ENCODE data around the gene GLTPD2.

DNA sequence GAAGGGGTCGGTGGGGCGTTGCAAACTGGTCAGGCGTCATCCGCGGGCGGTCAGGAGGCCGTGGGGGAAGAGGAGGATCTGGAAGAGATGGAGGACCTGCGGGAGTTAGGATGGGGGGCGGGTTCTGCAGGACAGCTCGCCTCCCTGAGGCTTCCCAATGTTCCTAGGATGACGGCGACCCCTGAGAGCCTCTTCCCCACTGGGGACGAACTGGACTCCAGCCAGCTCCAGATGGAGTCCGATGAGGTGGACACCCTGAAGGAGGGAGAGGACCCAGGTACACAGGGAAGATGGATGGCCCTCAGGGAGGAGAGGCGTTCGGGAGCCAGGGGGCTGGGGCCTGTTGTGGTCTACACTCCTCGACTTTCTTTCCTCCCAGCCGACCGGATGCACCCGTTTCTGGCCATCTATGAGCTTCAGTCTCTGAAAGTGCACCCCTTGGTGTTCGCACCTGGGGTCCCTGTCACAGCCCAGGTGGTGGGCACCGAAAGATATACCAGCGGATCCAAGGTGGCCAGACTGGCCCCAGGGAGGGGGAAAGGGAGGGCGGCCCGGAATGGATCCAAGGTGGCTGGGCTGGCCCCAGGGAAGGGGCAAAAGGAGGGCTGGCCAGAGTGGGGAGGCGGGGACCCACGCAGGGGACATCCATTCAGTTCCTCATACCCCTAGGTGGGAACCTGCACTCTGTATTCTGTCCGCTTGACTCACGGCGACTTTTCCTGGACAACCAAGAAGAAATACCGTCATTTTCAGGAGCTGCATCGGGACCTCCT lies 19.0 kb downstream of the GLTPD2 start:
- TF ChIP-seq EGR1 (IDR thresholded peaks at IDR 0.05; ENCODE audit: low read depth) (no peak), EZH2 (IDR thresholded peaks at IDR 0.05) (no peak), ELF1 (IDR thresholded peaks at IDR 0.05; ENCODE audit: borderline replicate concordance, low read depth) (no peak), JUND (IDR thresholded peaks at IDR 0.05) (no peak), POLR2AphosphoS5 (IDR thresholded peaks at IDR 0.05; ENCODE audit: low read depth, low read length) (no peak)
- TF ChIP-seq, protein P1, sequence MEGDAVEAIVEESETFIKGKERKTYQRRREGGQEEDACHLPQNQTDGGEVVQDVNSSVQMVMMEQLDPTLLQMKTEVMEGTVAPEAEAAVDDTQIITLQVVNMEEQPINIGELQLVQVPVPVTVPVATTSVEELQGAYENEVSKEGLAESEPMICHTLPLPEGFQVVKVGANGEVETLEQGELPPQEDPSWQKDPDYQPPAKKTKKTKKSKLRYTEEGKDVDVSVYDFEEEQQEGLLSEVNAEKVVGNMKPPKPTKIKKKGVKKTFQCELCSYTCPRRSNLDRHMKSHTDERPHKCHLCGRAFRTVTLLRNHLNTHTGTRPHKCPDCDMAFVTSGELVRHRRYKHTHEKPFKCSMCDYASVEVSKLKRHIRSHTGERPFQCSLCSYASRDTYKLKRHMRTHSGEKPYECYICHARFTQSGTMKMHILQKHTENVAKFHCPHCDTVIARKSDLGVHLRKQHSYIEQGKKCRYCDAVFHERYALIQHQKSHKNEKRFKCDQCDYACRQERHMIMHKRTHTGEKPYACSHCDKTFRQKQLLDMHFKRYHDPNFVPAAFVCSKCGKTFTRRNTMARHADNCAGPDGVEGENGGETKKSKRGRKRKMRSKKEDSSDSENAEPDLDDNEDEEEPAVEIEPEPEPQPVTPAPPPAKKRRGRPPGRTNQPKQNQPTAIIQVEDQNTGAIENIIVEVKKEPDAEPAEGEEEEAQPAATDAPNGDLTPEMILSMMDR (IDR thresholded peaks at IDR 0.05 in 2 of 3, conservative IDR thresholded peaks at IDR 0.05 in 1 of 3; ENCODE audit: borderline replicate concordance in 1 of 3, insufficient read depth in 1 of 3, low read depth in 2 of 3, low read length in 2 of 3), result no peak

Data from HCT116 (cell line).